OCI-LY1 (cell line): ENCODE measurements around the gene DGCR2.
"Not testable (repeated sequence)": the region's sequence is repeated elsewhere in the genome, so short reads cannot be mapped to it uniquely, and the experiment has no call there.

Source experiments
- CTCF ChIP-seq: fragments of 200-600 bp; sonication (generic), shearing (Covaris generic); IDR thresholded peaks from 2 replicates; pipeline ENCODE4 v1.5.1; 2017; ENCODE audit warnings: mild to moderate bottlenecking, antibody characterized with exemption, low read length, moderate library complexity, mixed read lengths
- EZH2 ChIP-seq: fragments of 200-600 bp; sonication (generic), shearing (Covaris generic); IDR thresholded peaks from 2 replicates; pipeline ENCODE4 v1.8.0; 2017; ENCODE audit warnings: borderline replicate concordance, mixed run types, mild to moderate bottlenecking, antibody characterized with exemption, low read length, moderate library complexity, mixed read lengths

DNA sequence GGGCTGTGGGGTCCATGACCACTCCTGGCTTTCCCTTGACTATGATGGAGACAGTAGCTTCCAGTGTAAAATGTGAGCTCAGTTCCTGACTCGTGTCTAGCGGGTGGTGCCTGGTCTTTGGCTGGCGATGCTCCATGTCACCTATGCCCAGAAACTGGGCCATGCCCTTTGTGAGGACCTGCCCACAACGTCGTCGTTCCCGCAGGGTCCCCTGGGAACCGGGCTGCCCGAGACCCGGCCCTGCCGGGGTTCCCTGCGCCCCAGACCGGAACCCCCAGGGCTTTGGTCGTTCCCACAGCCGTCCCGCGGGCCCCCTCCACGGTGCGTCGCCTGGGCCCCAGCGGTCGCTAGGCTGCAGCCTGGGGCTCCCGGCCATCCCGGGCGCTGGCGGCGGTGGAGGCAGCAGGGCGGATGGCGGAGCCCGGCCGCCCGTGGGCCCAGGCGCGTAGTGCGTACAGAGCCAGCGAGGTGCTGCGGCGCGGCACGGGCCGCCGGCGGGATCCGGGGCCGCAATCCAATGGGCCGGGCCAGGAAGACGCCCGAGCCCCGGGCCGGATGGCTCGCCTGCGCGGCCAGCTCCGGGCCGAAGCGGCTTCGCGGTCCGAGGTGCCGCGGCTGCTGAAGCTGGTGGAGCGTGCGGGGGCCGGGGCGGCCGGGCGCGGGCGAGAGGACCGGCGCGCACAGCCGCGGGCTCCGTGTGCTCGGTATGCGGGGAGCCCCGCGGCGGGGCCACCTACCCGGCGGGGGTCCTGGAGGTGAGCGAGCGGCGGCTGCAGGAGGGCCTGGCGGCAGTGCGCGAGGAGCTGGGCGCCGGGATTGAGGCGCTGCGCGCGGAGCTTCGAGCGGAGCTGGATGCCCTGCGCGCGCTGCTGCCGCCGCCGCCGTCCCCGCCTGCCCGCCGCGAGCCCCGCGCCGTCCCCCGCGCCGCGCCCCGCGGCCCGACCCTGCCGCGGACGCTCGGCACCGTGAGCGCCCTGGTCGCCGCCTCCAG, 92.8 kb downstream of the DGCR2 start:
- TF ChIP-seq EZH2, CTCF: not testable (repeated sequence)
